Keratinocyte (primary cell): ENCODE results near the gene KLHL1. TPM values are rescaled to one million over a fixed set of nuclear protein-coding genes. Genes with fewer than 3 reads are reported as not detected.

Experiments
- DNase-seq: peaks from one replicate; pipeline ENCODE4 v3.0.0-alpha.2; 2011; ENCODE audit warnings: low read depth, missing footprints, low spot score
- FAIRE-seq: peaks from 2 replicates; lab custom pipeline; 2011; peaks lifted over from hg19 to GRCh38; lab: Jason Lieb, UNC
- H2AFZ ChIP-seq: 2 replicates; pipeline ENCODE4 v1.6.0; 2012; ENCODE audit warnings: low read length, control low read depth, inconsistent platforms; ENCODE audit not compliant: control insufficient read depth
- H3K27ac ChIP-seq: 2 replicates; pipeline ENCODE4 v1.5.1; 2011; ENCODE audit warnings: low read length; ENCODE audit not compliant: control insufficient read depth, insufficient read depth
- H3K27me3 ChIP-seq: 3 replicates; pipeline ENCODE4 v1.6.0; 2011; ENCODE audit warnings: low read length; ENCODE audit not compliant: control insufficient read depth, insufficient read depth; ENCODE audit errors: extremely low read depth
- H3K36me3 ChIP-seq, 2 experiments: 2 replicates in 1 of 2; 3 replicates in 1 of 2; pipeline ENCODE4 v1.5.1; 2011; ENCODE audit warnings: low read length in 2 of 2, mild to moderate bottlenecking in 1 of 2; ENCODE audit not compliant: control insufficient read depth in 2 of 2, insufficient read depth in 2 of 2; ENCODE audit errors: extremely low read depth in 1 of 2
- H3K4me1 ChIP-seq: 3 replicates; pipeline ENCODE4 v1.5.1; 2011; ENCODE audit warnings: low read length; ENCODE audit not compliant: control insufficient read depth, insufficient read depth; ENCODE audit errors: extremely low read depth
- H3K4me2 ChIP-seq: 3 replicates; pipeline ENCODE4 v1.6.0; 2011; ENCODE audit warnings: low read depth, low read length; ENCODE audit not compliant: control insufficient read depth, insufficient read depth; ENCODE audit errors: extremely low read depth
- H3K4me3 ChIP-seq, 3 experiments: fragments of 200-600 bp in 1 of 3; sonication (generic) in 1 of 3; 2 replicates in 2 of 3; 3 replicates in 1 of 3; pipeline ENCODE4 v1.5.1; 2011 to 2016; ENCODE audit warnings: low read length in 3 of 3, mild to moderate bottlenecking in 3 of 3, control low read depth in 2 of 3, inconsistent platforms in 1 of 3, low read depth in 1 of 3, mixed read lengths in 1 of 3, mixed run types in 1 of 3, moderate library complexity in 1 of 3; ENCODE audit not compliant: control insufficient read depth in 2 of 3, insufficient read depth in 2 of 3; ENCODE audit errors: extremely low read depth in 1 of 3
- H3K79me2 ChIP-seq: 2 replicates; pipeline ENCODE4 v1.6.0; 2012; ENCODE audit warnings: low read length; ENCODE audit not compliant: control insufficient read depth, insufficient read depth
- H3K9ac ChIP-seq: 3 replicates; pipeline ENCODE4 v1.6.0; 2011; ENCODE audit warnings: low read length; ENCODE audit not compliant: control insufficient read depth, insufficient read depth; ENCODE audit errors: extremely low read depth
- H3K9me1 ChIP-seq: 3 replicates; pipeline ENCODE4 v1.6.0; 2011; ENCODE audit warnings: low read length; ENCODE audit not compliant: control insufficient read depth, insufficient read depth; ENCODE audit errors: extremely low read depth
- H3K9me3 ChIP-seq: 2 replicates; pipeline ENCODE4 v1.5.1; 2012; ENCODE audit warnings: low read depth, low read length; ENCODE audit not compliant: control insufficient read depth
- H4K20me1 ChIP-seq: 3 replicates; pipeline ENCODE4 v1.6.0; 2011; ENCODE audit warnings: low read length; ENCODE audit not compliant: control insufficient read depth, insufficient read depth; ENCODE audit errors: extremely low read depth
- EZH2 ChIP-seq: IDR thresholded peaks from one replicate; pipeline ENCODE4 v1.6.1; 2012; ENCODE audit warnings: inconsistent platforms, mild to moderate bottlenecking, low read length, moderate library complexity
- dilution Hi-C: fragments of 300-500 bp; cut with MboI; formaldehyde crosslinking; loops from one replicate; pipeline ENCODE4 v1.7.0; 2020; ENCODE audit warnings: low sequenced_read_pairs; ENCODE audit not compliant: extremely low pct_ligation_motif_present
- polyA plus RNA-seq, 5 experiments: library from polyadenylated mRNA; depleted of rRNA in 3 of 5; stranded (reverse) in 3 of 5; stranded (forward) in 1 of 5; unstranded in 1 of 5; fragments of >200 nt; gene quantifications; 1 replicate in 1 of 5; 2 replicates in 3 of 5; 3 replicates in 1 of 5; pipeline versions ENCODE4 v1.2.1 to v1.2.3, GENCODE V29; 2011 to 2012; ENCODE audit warnings: missing spikeins in 2 of 5, low read depth in 1 of 5, low replicate concordance in 1 of 5
- TF ChIP-seq, protein P1 (sequence below), 3 experiments: IDR thresholded peaks in 1 of 3; conservative IDR thresholded peaks in 1 of 3; optimal IDR thresholded peaks in 1 of 3; 2 replicates in 2 of 3; 3 replicates in 1 of 3; pipeline versions ENCODE3 to v1.5.1; 2011; ENCODE audit warnings: low read length in 3 of 3, mild to moderate bottlenecking in 3 of 3, moderate library complexity in 2 of 3, control low read depth in 1 of 3, inconsistent platforms in 1 of 3; ENCODE audit not compliant: insufficient read depth in 2 of 3; ENCODE audit errors: extremely low read depth in 1 of 3

KLHL1 gene
- polyA plus RNA-seq, 1 donor (not counting 4 experiments of a cell fraction or from before 2014, with no cell fraction given), result not detected

DNA sequence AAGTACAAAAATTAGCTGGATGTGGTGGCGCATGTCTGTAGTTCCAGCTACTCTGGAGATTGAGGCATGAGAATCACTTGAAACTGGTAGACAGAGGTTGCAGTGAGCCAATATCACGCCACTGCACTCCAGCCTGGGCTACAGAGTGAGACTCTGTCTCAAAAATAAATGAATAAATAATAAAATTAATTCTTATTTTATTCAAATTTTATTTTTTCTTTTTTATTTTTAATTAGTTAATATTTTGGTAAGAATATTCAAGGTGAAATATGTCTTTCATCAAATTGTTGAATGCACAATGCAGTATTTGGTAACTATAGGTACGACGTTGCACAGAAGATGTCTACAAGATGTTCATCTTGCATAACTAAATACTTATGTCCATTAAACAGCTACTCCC lies 111.2 kb downstream of the KLHL1 start:
- H3K4me3 ChIP-seq, result no peak overlapping the region
- H3K79me2 ChIP-seq, result no peaks in the 10 kb centered on the region
- no peaks in the 10 kb centered on the region for H3K9me3 ChIP-seq
- FAIRE-seq, result no peak
- no peak overlapping the region for H2AFZ ChIP-seq
- no peak overlapping the region for H3K9ac ChIP-seq
- dilution Hi-C loops, result no loop called here
- no peaks in the 10 kb centered on the region for H3K27me3 ChIP-seq
- no peak overlapping the region for H3K27ac ChIP-seq
- H3K36me3 ChIP-seq, result no peaks in the 10 kb centered on the region
- TF ChIP-seq, protein P1, sequence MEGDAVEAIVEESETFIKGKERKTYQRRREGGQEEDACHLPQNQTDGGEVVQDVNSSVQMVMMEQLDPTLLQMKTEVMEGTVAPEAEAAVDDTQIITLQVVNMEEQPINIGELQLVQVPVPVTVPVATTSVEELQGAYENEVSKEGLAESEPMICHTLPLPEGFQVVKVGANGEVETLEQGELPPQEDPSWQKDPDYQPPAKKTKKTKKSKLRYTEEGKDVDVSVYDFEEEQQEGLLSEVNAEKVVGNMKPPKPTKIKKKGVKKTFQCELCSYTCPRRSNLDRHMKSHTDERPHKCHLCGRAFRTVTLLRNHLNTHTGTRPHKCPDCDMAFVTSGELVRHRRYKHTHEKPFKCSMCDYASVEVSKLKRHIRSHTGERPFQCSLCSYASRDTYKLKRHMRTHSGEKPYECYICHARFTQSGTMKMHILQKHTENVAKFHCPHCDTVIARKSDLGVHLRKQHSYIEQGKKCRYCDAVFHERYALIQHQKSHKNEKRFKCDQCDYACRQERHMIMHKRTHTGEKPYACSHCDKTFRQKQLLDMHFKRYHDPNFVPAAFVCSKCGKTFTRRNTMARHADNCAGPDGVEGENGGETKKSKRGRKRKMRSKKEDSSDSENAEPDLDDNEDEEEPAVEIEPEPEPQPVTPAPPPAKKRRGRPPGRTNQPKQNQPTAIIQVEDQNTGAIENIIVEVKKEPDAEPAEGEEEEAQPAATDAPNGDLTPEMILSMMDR (optimal IDR thresholded peaks at IDR 0.05 in 1 of 3, IDR thresholded peaks at IDR 0.05 in 1 of 3, conservative IDR thresholded peaks at IDR 0.05 in 1 of 3; ENCODE audit: extremely low read depth in 1 of 3, insufficient read depth in 2 of 3, low read length in 3 of 3), result no peak
- TF ChIP-seq EZH2, result no peak
- no peaks in the 10 kb centered on the region for H3K9me1 ChIP-seq
- H4K20me1 ChIP-seq, result no peaks in the 10 kb centered on the region
- no peak overlapping the region for H3K4me2 ChIP-seq
- H3K4me1 ChIP-seq, result no peaks in the 10 kb centered on the region
- no peak for DNase-seq

DNA sequence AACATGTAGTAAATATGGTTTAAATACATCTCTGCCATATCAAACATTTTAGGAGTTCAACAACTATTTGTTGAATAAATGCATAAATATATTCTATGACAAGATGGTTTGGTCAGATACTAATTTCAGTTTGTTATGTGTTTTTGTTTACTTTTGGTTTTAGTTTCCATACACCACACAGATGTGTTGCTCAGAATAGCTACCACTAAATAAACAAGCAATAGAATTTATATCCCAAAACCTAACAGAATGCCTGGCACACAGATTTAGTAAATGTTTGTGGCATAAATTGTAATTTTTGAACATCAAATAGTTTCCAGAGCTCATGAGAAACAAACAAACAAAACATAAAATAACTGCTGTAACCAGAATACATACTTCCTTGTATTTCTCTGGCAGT lies 127.5 kb downstream of the KLHL1 start:
- Histone ChIP-seq H3K9me1 (no peaks in the 10 kb centered on the region), H2AFZ (no peak overlapping the region), H3K27ac (no peak overlapping the region), H3K4me2 (no peak overlapping the region), H4K20me1 (no peaks in the 10 kb centered on the region), H3K27me3 (no peaks in the 10 kb centered on the region), H3K9ac (no peak overlapping the region), H3K4me1 (no peaks in the 10 kb centered on the region), H3K79me2 (no peaks in the 10 kb centered on the region), H3K36me3 (no peaks in the 10 kb centered on the region), H3K4me3 (no peak overlapping the region), H3K9me3 (no peaks in the 10 kb centered on the region)
- FAIRE-seq, result no peak
- DNase-seq, result no peak
- dilution Hi-C loops, result no loop called here
- no peak for TF ChIP-seq EZH2
- TF ChIP-seq, protein P1 (optimal IDR thresholded peaks at IDR 0.05 in 1 of 3, IDR thresholded peaks at IDR 0.05 in 1 of 3, conservative IDR thresholded peaks at IDR 0.05 in 1 of 3; ENCODE audit: extremely low read depth in 1 of 3, insufficient read depth in 2 of 3, low read length in 3 of 3), result no peak
